A673 (cell line): ENCODE measurements around the gene PCDHGA4. TPM values are rescaled to one million over a fixed set of nuclear protein-coding genes. Genes with fewer than 3 reads are reported as not detected.
"Not testable (repeated sequence)": the region's sequence is repeated elsewhere in the genome, so short reads cannot be mapped to it uniquely, and the experiment has no call there.

Experiments
- BruUV-seq: library from RNA; stranded (reverse); fragments of 400-500 nt; replicated peaks from 2 replicates; lab custom pipeline; 2021; lab: Mats Ljungman, UMichigan
- CTCF ChIA-PET: fragments of 300-600 bp; sonication (Branson Sonifier 250); formaldehyde crosslinking; loops from one replicate; lab custom pipeline; 2022; ENCODE audit warnings: antibody characterized with exemption; lab: Charles Lee
- POLR2A ChIA-PET: fragments of 300-600 bp; sonication (Branson Sonifier 250); formaldehyde crosslinking; loops from one replicate; lab custom pipeline; 2022; ENCODE audit warnings: antibody characterized with exemption; ENCODE audit not compliant: low non-redundant PET; lab: Charles Lee
- DNase-seq: peaks from one replicate; pipeline ENCODE4 v3.0.0-alpha.2; 2015; ENCODE audit warnings: low spot score
- H3K27ac ChIP-seq: fragments of 200-600 bp; sonication (generic); 2 replicates; pipeline ENCODE4 v1.5.1; 2016; ENCODE audit warnings: mixed run types, low read depth, mild to moderate bottlenecking, mixed read lengths, antibody characterized with exemption, low read length; ENCODE audit not compliant: poor library complexity, severe bottlenecking
- H3K27me3 ChIP-seq: fragments of 200-600 bp; sonication (generic); replicated peaks from 2 replicates; pipeline ENCODE4 v1.6.1; 2017; ENCODE audit warnings: mixed run types, low read depth, mild to moderate bottlenecking, mixed read lengths, antibody characterized with exemption, low read length; ENCODE audit not compliant: insufficient read depth, poor library complexity
- H3K36me3 ChIP-seq: fragments of 200-600 bp; sonication (generic); 2 replicates; pipeline ENCODE4 v1.6.1; 2016; ENCODE audit warnings: mixed run types, mild to moderate bottlenecking, mixed read lengths, antibody characterized with exemption, low read length; ENCODE audit not compliant: insufficient read depth, poor library complexity, severe bottlenecking
- H3K4me1 ChIP-seq: fragments of 200-600 bp; sonication (generic); 2 replicates; pipeline ENCODE4 v1.6.1; 2017; ENCODE audit warnings: mixed run types, mild to moderate bottlenecking, mixed read lengths, antibody characterized with exemption, low read length; ENCODE audit not compliant: insufficient read depth, poor library complexity, severe bottlenecking
- H3K4me3 ChIP-seq: fragments of 200-600 bp; sonication (generic); 2 replicates; pipeline ENCODE4 v1.5.1; 2016; ENCODE audit warnings: low read depth, mixed run types, mild to moderate bottlenecking, mixed read lengths, low read length; ENCODE audit not compliant: poor library complexity, severe bottlenecking
- H3K9me3 ChIP-seq: fragments of 200-600 bp; sonication (generic); 2 replicates; pipeline ENCODE4 v1.6.1; 2016; ENCODE audit warnings: mixed run types, low read depth, mild to moderate bottlenecking, mixed read lengths, antibody characterized with exemption, low read length; ENCODE audit not compliant: poor library complexity, severe bottlenecking
- EZH2 ChIP-seq: fragments of 200-600 bp; sonication (generic); IDR thresholded peaks from 2 replicates; pipeline ENCODE4 v1.6.1; 2017; ENCODE audit warnings: borderline replicate concordance, low read depth, mild to moderate bottlenecking, mixed read lengths, antibody characterized with exemption, low read length; ENCODE audit not compliant: poor library complexity, severe bottlenecking
- intact Hi-C: fragments of 100-400 bp; cut with micrococcal nuclease; formaldehyde crosslinking; loops from one replicate; pipeline ENCODE4 v1.10.0; 2022; ENCODE audit not compliant: unreplicated experiment
- total RNA-seq: library from RNA; stranded (reverse); gene quantifications from 2 replicates; pipeline ENCODE4 v1.2.3, GENCODE V29; 2021
- TF ChIP-seq, protein P1 (sequence below): fragments of 300-800, 200-600 bp; sonication (generic); conservative IDR thresholded peaks from 2 replicates; pipeline ENCODE4 v1.5.1; 2017; ENCODE audit warnings: low read depth, mild to moderate bottlenecking, antibody characterized with exemption, low read length, moderate library complexity, mixed read lengths

The PCDHGA4 gene
- total RNA-seq, 1 experiment from 2014 or later = 3.5 TPM

DNA sequence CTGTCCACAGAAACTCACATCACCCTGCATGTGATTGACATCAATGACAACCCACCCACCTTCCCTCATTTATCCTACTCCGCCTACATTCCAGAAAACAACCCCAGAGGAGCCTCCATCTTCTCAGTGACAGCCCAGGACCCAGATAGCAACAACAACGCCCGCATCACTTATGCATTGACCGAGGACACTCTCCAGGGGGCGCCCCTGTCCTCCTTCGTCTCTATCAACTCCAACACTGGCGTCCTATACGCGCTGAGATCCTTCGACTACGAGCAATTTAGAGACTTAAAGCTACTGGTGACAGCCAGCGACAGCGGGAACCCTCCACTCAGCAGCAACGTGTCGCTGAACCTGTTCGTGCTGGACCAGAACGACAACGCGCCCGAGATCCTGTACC is 9.5 kb upstream of the PCDHGA4 start:
- BruUV-seq = no TSS peak
- POLR2A ChIA-PET = no interaction called here
- CTCF ChIA-PET = no interaction called here

DNA sequence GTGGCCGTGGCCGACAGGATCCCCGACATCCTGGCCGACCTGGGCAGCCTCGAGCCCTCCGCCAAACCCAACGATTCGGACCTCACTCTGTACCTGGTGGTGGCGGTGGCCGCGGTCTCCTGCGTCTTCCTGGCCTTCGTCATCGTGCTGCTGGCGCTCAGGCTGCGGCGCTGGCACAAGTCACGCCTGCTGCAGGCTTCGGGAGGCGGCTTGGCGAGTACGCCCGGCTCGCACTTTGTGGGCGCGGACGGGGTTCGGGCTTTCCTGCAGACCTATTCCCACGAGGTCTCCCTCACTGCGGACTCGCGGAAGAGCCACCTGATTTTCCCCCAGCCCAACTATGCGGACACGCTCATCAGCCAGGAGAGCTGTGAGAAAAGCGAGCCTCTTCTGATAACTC is 8.8 kb upstream of the PCDHGA4 start:
- H3K27ac ChIP-seq, DNase-seq, CTCF ChIA-PET, H3K36me3 ChIP-seq, H3K4me3 ChIP-seq, H3K4me1 ChIP-seq, POLR2A ChIA-PET, BruUV-seq, intact Hi-C loops, H3K27me3 ChIP-seq: not testable (repeated sequence)
- peaks cover 12% of the 10 kb centered on the region for H3K9me3 ChIP-seq

More for the DNA sequence above, 9.5 kb upstream of the PCDHGA4 start:
- no peak for DNase-seq
- no peak overlapping the region for H3K27ac ChIP-seq
- intact Hi-C loops = no loop called here
- TF ChIP-seq EZH2 = no peak
- TF ChIP-seq, protein P1, sequence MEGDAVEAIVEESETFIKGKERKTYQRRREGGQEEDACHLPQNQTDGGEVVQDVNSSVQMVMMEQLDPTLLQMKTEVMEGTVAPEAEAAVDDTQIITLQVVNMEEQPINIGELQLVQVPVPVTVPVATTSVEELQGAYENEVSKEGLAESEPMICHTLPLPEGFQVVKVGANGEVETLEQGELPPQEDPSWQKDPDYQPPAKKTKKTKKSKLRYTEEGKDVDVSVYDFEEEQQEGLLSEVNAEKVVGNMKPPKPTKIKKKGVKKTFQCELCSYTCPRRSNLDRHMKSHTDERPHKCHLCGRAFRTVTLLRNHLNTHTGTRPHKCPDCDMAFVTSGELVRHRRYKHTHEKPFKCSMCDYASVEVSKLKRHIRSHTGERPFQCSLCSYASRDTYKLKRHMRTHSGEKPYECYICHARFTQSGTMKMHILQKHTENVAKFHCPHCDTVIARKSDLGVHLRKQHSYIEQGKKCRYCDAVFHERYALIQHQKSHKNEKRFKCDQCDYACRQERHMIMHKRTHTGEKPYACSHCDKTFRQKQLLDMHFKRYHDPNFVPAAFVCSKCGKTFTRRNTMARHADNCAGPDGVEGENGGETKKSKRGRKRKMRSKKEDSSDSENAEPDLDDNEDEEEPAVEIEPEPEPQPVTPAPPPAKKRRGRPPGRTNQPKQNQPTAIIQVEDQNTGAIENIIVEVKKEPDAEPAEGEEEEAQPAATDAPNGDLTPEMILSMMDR = no peak
- peaks cover 10% of the 10 kb centered on the region for H3K9me3 ChIP-seq
- H3K4me3 ChIP-seq = no peak overlapping the region
- no peaks in the 10 kb centered on the region for H3K36me3 ChIP-seq
- H3K27me3 ChIP-seq = no peaks in the 10 kb centered on the region
- H3K4me1 ChIP-seq = no peaks in the 10 kb centered on the region

DNA sequence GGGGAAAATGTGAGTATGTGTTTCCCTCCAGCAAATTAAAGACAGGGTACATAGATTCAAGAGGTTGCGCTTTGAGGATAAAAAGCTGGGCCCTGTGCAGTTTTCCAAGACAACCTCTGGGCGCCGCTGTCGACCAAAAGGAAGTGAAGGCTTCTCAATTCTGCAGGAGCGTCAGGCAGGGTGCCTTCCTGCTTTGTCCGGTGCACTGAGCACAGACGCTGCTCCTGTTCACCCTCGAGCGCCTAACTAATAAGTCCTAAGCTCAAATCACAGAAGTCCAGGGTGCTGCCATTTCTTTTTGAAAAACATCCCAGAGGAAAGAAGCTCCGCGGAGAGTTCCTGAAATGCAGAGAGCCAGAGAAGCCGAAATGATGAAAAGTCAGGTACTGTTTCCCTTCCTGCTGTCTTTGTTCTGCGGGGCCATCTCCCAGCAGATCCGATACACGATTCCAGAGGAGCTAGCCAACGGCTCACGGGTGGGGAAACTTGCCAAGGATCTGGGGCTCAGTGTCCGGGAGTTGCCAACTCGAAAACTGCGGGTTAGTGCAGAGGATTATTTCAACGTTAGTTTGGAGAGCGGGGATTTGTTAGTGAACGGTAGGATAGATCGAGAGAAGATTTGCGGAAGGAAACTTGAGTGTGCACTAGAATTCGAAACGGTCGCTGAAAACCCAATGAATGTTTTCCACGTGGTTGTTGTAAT is 4.8 kb upstream of the PCDHGA4 start, which contains the start of gene PCDHGB1:
TSS of gene PCDHGB1 (plus strand) at position 183 of the 703 bp plus-strand sequence. CDS start at position 345, 162 bp downstream.
- Histone ChIP-seq H3K27ac (peak within 1 kb of the TSS; percentile 12), H3K9me3 (peaks cover 32% of the 10 kb centered on the region), H3K4me3 (peak within 1 kb of the TSS; percentile 24), H3K27me3 (no peaks in the 10 kb centered on the region), H3K4me1 (no peaks in the 10 kb centered on the region), H3K36me3 (no peaks in the 10 kb centered on the region)
- TF ChIP-seq, protein P1 = peak; percentile 76
- no peak for TF ChIP-seq EZH2
- BruUV-seq = TSS peak; percentile 76
- intact Hi-C loops = loop anchor here (5.0 kb wide), 1 partner anchor 212 kb away; no protein-coding TSS in a partner anchor
- ChIA-PET CTCF (interaction anchor here (0.6 to 2.5 kb wide), 6 partner anchors 31 to 214 kb away, joined by 3 to 12 read pairs (median 4); partner anchors contain the start of genes PCDHB14 and PCDHB15), POLR2A (no interaction called here)
- peak; percentile 87 for DNase-seq
